HG03025 (cell line): ENCODE data around the gene FARP2.
"Not testable (repeated sequence)": the region's sequence is repeated elsewhere in the genome, so short reads cannot be mapped to it uniquely, and the experiment has no call there.

Source experiments
- ATAC-seq: cut with Tn5 transposase; IDR thresholded peaks from one replicate; pipeline ENCODE4 v1.9.1; 2021; ENCODE audit warnings: mild to moderate bottlenecking, moderate library complexity; ENCODE audit not compliant: unreplicated experiment, low FRiP score

The FARP2 gene

DNA sequence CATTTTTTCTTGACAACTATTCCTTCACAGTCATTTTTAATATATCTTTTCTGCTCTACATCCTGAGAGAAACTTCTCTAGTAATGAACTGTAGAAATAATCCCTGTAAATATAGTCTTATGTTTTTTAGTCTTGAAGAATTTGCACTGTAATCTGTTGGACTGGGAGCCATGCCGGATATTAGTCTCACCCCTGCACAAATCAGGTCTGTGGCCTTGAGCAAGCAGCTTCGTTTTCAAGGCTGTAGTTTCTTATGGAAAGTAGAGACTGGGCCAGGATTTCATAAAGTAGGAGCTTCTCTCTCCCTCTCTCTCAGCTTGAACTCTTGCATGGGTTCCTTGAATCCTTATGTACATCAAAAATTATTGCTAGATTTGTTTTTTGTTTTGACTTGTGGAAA is 8.7 kb downstream of the FARP2 start:
- ATAC-seq: no peak

GRCh38 chr2:241366678-241367077 is 10.6 kb downstream of the FARP2 start:
- ATAC-seq: no peak

DNA sequence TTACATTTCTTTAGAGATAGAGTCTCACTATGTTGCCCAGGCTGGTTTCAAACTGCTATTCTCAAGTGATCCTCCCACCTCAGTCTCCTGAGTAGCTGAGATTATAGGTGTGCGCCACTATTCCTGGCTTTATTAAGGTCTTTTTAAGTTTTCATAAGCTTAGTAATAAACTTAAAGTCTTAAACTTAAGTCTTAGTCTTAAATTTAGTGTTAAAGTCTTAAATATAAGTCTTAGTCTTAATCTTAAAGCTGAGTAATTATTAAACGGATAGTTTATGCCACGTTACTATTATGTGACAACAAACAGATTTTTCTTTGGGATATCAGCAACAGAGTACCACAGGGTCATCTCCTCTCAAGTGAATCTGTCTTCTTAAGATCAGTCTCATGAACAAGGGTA is 12.6 kb downstream of the FARP2 start:
- no peak for ATAC-seq

DNA sequence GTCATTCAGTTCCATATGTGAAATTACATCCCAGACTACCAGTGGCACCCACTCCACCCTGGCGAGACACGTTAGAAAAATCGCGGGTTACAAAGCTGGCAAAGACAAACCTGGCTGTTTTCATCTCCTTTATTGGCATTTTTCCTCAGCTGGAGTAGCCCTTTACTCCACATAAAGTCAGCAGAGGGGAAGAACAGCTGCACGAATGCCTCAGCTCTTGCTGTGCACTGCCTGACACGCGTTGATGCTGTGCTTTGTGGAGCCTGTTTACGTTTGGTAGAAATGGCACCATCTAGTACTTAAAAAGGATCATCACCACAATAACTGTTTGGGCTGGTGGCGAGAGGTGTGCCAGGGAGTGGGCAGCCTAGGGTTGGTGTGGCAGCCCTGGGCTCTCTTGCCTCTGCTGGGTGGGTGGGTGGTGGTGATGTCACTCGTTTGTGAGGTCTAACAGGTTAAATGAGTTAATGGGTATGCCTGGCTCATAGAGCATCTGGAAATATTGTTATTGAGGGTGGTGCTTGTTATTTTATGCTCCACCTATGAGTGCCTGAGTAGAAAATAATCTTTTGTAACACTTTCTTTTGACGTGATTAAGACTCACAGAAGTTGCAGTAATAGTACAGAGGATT is 16.4 kb downstream of the FARP2 start:
- ATAC-seq: no peak

DNA sequence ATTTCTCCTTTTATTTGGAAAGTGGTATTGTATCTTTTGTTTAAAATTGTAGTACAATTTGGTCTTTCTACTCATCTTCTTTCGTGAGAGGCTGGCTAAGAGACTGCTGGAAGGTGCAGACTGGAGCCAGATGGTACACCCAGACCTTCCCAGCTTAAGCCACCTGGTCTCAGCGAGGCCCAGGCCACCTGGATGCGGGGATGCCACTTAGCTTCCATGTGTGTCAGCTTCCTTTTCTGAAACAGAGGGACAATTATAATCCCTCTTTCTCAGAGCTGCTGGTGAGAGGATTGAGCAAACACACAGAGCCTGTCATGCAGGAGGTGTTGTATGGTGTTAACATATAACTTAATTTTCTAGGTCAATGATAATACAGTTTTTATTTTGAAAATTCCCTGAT is 17.4 kb downstream of the FARP2 start:
- no peak for ATAC-seq

DNA sequence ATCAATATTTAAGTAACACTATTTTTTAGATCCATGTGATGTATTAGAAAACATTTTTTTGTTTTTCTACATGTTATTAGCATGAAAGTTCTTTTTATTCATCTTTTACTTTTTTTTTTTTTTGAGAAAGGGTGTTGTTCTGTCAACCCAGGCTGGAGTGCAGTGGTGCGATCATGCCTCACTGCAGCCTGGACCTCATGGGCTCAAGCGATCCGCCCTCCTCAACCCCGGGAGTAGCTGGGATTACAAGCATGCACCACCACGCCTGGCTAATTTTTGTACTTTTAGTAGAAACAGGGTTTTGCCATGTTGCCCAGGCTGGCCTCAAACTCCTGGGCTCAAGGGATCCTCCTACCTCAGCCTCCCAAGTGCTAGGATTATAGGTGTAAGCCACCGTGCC is 17.8 kb downstream of the FARP2 start:
- not testable (repeated sequence) for ATAC-seq

- ATAC-seq: no peak
These were observed 19.2 kb downstream of the FARP2 start for GRCh38 chr2:241375300-241375699.

DNA sequence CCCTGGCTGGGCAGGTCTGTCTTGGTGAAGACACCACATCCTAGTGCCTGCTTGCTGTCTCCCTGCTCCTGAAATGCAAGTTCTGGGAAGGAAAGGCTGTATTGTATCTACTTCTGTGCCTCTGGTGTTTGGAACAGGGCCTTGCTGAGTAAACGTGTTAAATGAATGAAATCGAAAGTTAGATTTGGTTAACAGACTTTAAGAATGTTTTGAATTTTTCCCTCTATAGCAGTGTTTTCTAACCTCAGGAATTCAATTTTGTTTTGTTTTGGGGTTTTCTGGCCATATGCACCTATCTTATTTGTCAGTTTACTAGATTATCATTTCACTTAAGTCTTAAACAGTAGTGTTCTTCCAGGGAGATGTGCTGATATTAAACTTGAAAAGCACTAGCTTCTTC is 20.7 kb downstream of the FARP2 start:
- no peak for ATAC-seq

- ATAC-seq: no peak
These were observed 22.7 kb downstream of the FARP2 start for GRCh38 chr2:241378816-241379215.

GRCh38 chr2:241379481-241380480 is 23.7 kb downstream of the FARP2 start:
- ATAC-seq: no peak

DNA sequence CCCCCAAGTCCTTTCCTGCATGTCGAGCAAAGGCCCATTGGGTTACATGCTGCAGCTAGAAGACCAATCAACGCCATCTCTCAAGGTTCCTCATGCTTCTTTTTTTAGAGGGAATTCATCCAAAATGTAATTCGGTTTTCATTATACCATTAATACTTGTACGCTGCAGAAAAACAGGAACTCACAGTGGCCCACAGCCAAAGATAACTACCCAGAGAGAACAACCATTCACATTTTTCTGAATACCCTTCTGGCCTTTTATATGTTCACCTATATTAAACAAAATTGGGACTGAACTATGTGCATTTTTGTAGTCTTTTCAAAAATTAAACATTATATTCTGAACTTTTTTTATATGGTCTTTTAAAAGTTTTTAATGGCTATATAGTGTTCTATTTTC is 25.8 kb downstream of the FARP2 start:
- no peak for ATAC-seq

DNA sequence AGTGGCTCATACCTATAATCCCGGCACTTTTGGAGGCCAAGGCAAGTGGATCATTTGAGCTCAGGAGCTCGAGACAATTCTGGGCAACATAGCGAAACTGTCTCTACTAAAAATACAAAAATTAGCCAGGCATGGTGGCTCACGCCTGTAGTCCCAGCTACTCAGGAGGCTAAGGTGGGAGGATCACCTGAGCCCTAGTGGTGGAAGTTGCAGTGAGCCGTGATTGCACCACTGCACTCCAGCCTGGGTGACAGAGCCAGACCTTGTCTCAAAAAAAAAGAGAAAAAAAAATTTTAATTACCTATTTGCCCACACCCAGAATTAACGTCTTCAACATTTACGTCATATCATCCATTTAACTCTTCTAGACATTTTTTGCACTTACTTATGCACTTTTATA is 29.4 kb downstream of the FARP2 start:
- not testable (repeated sequence) for ATAC-seq

DNA sequence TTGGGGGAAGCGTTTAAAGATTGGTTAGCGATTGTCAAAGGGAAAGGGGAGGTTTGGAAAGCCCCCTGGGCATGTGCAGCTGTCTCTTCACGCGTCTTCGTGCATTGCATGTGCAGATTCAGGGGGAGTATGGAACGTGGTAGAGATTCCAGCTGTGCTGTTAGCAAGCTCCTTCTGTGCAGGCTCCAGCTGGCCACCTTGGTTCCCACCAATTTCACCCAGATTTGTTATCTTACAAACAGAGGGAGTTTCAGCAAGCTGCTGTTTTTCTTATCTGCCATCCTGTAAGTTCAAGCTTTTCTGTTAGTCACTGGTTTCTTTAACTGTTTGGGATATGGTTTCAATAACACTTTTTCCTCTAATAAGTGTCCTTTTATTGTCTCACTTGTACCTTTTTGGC is 30.4 kb downstream of the FARP2 start:
- ATAC-seq: no peak

DNA sequence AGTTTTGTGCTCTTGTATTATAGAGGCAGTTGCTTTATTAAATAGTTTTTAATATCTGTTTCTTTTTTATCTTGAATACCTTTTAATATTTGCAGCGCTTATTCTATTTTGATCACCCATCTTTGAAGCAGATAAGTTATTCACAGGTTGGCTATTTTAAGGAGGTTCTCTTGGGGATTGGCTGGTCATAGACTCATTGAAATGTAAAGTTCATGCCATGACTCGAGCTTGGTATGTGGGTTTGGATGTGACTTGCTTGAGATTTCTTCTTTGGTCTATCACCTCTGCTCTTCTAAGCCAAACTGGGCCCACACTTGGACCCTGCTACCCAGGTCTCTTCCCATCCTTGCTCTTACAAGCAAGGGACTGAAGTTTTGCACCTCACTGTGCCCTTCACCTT is 33.6 kb downstream of the FARP2 start:
- ATAC-seq: no peak

DNA sequence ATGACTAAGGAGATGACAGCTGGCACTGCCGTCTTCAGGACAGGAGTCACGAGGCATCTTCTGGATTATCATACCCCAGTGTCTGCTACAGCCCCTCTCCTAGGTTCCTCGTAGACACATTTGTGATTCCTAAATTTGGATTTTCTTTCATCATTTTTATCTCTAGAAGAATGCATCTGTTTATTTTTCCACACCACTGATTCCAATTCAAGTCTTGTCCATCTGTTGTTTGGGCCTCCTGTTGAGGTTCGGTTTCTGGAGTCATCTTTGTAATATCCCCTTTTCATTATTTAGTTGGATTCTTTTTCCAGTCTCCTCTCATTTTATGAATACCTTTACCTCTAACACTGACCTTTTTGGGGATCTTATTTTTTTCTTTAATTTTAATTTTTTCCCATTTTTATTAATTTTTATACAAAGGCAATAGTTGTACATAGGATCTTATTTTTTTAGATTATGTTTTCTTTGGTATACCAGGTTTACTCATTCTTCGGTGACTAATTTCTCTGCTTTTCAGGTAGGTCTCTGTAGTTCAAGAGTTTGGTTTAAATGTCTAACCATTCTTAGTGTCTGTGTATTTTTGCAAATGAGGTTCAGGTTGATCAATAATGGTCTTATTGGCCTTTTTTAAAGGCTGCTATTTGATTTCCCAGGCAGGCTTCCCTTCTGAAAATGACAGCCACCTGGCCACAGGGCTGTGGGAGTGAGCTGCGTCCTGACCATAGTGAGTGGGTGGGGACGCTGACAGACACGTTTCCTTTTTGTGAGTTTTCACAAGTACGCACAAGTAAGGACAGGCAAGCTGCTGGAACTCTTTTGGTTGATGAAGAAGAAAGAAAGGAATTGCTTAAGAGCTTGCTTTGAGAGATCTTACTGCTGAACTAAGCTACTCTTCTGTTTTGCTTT is 34.5 kb downstream of the FARP2 start:
- no peak for ATAC-seq

- ATAC-seq: no peak
These were observed 36.0 kb downstream of the FARP2 start for GRCh38 chr2:241391892-241392665.

GRCh38 chr2:241392753-241393152 is 36.7 kb downstream of the FARP2 start:
- ATAC-seq: not testable (repeated sequence)

DNA sequence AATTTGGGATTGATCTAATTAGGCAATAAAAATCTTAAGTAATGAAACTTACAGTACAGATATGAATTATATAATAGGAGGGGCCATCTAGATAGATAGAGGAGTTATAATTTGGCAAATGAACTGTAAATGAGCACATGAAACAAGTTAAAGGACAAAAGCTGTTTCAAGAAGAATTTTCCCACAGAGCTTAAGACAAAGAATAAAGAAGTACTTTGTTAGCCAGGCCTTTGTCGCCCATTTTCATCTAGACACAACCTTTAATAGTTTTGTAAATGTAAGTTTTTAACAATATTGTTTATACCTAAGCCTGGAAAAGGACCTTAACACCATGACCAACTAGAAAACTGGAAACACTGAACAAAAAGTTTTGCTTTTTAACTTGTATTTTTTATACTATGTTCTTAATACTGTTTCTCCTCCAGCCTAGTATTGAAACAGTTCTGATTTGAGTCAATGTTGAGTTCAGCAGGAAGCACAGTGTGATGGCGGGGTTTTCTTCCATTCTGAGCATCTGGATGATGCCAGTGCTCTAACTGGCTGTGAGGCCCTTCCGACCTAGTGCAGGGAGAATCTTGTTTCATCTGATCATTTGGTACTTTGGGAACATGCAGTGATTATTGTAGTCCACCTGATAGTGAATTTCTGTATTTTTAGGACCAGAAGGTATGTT is 37.6 kb downstream of the FARP2 start:
- no peak for ATAC-seq

- ATAC-seq: not testable (repeated sequence)
These were observed 40.7 kb downstream of the FARP2 start for GRCh38 chr2:241396809-241397208.
